ENCODE results near the gene TMEM106C.

DNA sequence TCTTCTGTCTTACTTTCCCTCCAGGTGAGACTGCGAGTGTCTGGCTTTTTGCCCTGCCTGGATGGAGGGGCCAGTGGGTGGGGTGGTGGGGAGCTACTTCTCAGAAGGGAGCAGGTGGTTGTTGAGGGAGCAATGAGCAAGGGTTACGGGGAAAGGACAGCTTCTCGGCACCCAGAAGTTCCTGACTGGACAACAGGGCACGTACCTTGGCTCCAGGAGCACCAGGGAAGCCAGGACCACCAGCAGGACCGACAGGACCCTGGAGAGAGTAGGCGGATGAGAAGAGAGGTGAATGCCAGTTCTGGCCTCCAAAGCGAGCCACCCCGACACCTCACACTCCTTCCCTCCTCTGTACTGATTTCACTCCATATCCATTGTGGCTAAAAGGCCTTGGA, 25.6 kb downstream of the TMEM106C start:
- TF ChIP-seq, protein P1, sequence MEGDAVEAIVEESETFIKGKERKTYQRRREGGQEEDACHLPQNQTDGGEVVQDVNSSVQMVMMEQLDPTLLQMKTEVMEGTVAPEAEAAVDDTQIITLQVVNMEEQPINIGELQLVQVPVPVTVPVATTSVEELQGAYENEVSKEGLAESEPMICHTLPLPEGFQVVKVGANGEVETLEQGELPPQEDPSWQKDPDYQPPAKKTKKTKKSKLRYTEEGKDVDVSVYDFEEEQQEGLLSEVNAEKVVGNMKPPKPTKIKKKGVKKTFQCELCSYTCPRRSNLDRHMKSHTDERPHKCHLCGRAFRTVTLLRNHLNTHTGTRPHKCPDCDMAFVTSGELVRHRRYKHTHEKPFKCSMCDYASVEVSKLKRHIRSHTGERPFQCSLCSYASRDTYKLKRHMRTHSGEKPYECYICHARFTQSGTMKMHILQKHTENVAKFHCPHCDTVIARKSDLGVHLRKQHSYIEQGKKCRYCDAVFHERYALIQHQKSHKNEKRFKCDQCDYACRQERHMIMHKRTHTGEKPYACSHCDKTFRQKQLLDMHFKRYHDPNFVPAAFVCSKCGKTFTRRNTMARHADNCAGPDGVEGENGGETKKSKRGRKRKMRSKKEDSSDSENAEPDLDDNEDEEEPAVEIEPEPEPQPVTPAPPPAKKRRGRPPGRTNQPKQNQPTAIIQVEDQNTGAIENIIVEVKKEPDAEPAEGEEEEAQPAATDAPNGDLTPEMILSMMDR (IDR thresholded peaks at IDR 0.05) = no peak
- no peak for TF ChIP-seq POLR2A (IDR thresholded peaks at IDR 0.05; ENCODE audit: low read depth)
